Activated CD8-positive, alpha-beta memory T cell treated with anti-CD3 and anti-CD28 coated beads, Interleukin-2, amount 10 ng/mL, durations not matched to agents 7 days and 5 days (primary cell): Measurements from ENCODE around the gene PRR5L. TPM values are rescaled to one million over a fixed set of nuclear protein-coding genes. Genes with fewer than 3 reads are reported as not detected.
"Not testable (repeated sequence)": the region's sequence is repeated elsewhere in the genome, so short reads cannot be mapped to it uniquely, and the experiment has no call there.

Experiments
- ATAC-seq: fragments of 150-1000 bp; cut with Tn5 transposase; one replicate; pipeline ENCODE4 v1.10.0; 2021; ENCODE audit warnings: moderate library complexity
- CTCF ChIA-PET: fragments of 350-600 bp; sonication (Branson Sonifier 250); formaldehyde crosslinking; loops from one replicate; lab custom pipeline; 2021; ENCODE audit warnings: antibody characterized with exemption; lab: Charles Lee
- DNase-seq: peaks from one replicate; pipeline ENCODE4 v3.0.0-alpha.2; 2020
- H3K27ac Mint-ChIP-seq: one replicate; pipeline ENCODE4 v1.8.0; 2021; ENCODE audit warnings: mild to moderate bottlenecking, mixed read lengths
- H3K27me3 Mint-ChIP-seq: one replicate; pipeline ENCODE4 v1.8.0; 2021; ENCODE audit warnings: mixed read lengths
- H3K36me3 Mint-ChIP-seq: one replicate; pipeline ENCODE4 v1.8.0; 2021; ENCODE audit warnings: mild to moderate bottlenecking, mixed read lengths
- H3K4me1 Mint-ChIP-seq: one replicate; pipeline ENCODE4 v1.8.0; 2021; ENCODE audit warnings: mixed read lengths
- H3K4me3 Mint-ChIP-seq: one replicate; pipeline ENCODE4 v1.8.0; 2021; ENCODE audit warnings: mild to moderate bottlenecking, moderate library complexity, mixed read lengths
- H3K9me3 Mint-ChIP-seq: one replicate; pipeline ENCODE4 v1.8.0; 2022; ENCODE audit warnings: low read depth, mixed read lengths
- total RNA-seq, 2 experiments: library from RNA; stranded (reverse); gene quantifications; one replicate each; pipeline ENCODE4 v1.2.3, GENCODE V29; 2021

The PRR5L gene
- total RNA-seq, 2 experiments from 2014 or later, result 6.6 to 11.1 TPM

DNA sequence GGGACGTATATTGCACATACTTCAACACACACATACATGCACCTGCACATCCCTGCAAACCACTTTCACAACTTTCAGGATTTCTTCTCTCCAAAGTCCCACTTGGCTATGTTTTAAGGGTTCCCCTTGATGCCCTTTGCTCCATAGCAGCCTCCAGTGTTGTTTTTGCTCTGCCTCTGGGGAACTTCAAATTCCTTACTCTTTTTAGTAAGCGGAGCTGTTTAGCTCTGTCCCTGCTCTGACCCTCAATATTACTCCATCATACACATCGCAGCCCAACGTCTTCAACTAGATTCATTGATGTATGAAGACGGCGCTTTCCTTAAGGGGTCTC, 18.3 kb downstream of the PRR5L start:
- Mint-ChIP-seq H3K4me1 (no peaks in the 10 kb centered on the region), H3K4me3 (no peak overlapping the region), H3K9me3 (no peaks in the 10 kb centered on the region), H3K27ac (no peak overlapping the region), H3K36me3 (no peaks in the 10 kb centered on the region), H3K27me3 (peaks cover 43% of the 10 kb centered on the region)
- CTCF ChIA-PET, result no interaction called here
- ATAC-seq (no peak), DNase-seq (no peak)

DNA sequence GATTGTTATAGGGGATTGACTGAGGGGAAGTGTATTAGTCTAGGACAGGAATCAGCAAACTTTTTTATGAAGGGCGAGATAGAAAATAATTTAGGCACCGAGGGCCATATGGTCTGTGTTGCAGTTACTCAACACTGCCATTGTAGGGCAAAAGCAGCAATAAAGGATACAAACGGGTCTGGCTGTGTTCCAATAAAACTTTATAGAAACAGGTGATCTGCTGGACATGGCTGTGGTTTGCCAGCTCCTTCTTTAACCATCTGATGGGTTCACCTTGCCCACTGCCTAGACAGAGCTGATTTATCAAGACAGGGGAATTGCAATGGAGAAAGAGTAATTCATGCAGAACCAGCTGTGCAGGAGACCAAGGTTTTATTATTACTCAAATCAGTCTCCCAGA, 20.0 kb downstream of the PRR5L start:
- H3K27me3 Mint-ChIP-seq, result peaks cover 40% of the 10 kb centered on the region
- ATAC-seq (no peak), DNase-seq (no peak)
- no peaks in the 10 kb centered on the region for H3K4me1 Mint-ChIP-seq
- no peaks in the 10 kb centered on the region for H3K9me3 Mint-ChIP-seq
- no peak overlapping the region for H3K4me3 Mint-ChIP-seq
- CTCF ChIA-PET, result no interaction called here
- H3K27ac Mint-ChIP-seq, result no peak overlapping the region
- no peaks in the 10 kb centered on the region for H3K36me3 Mint-ChIP-seq

DNA sequence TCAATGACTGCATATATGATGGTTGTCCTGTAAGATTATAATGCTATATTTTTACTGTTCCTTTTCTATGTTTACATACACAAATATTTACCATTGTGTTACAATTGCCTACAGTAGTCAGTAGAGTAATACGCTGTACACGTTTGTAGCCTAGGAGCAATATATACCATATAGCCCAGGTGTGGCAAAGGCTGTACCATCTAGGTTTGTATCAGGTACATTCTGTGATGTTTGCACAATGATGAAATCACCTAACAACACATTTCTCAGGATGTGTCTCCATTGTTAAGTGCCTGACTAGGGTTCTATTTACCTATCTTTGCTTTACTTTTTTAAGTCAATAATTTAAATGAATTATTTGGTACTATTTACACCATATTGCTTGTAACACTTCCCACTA, 21.9 kb downstream of the PRR5L start:
- no peak overlapping the region for H3K4me3 Mint-ChIP-seq
- DNase-seq (no peak), ATAC-seq (no peak)
- H3K27me3 Mint-ChIP-seq, result peaks cover 37% of the 10 kb centered on the region
- no peaks in the 10 kb centered on the region for H3K9me3 Mint-ChIP-seq
- no peak overlapping the region for H3K27ac Mint-ChIP-seq
- H3K36me3 Mint-ChIP-seq, result no peaks in the 10 kb centered on the region
- H3K4me1 Mint-ChIP-seq, result no peaks in the 10 kb centered on the region
- CTCF ChIA-PET, result no interaction called here

DNA sequence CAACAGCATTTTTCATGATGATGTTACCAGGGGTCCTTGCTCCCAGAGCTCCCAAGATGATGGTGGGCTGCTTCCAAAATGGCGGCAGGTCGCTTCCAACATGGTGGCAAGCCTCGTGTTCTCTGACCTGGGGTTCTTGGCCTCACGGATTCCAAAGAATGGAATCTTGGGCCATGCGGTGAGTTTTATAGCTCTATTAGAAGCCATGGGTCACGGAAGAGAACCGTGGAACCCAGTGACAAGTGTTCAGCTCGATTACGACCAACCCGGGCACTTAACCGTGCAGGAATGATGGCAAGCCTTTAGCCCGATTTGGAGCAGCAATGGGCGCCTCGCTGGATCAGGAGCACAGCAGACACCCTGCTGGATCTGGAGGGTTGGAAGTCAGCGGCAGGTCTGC, 28.9 kb downstream of the PRR5L start:
- CTCF ChIA-PET, H3K9me3 Mint-ChIP-seq: not testable (repeated sequence)

DNA sequence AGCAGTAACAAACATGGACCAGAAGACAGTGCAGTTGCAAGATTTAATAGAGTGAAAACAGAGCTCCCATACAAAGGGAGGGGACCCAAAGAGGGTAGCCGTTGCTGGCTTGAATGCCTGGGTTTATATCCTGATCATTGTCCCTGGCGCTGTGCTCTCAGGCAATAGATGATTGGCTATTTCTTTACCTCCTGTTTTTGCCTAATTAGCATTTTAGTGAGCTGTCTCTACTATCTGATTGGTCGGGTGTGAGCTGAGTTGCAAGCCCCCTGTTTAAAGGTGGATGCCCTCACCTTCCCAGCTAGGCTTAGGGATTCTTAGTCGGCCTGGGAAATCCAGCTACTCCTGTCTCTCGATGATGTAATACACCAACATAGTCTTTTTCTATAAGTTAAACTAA, 29.3 kb downstream of the PRR5L start:
- CTCF ChIA-PET, result interaction anchor here (0.7 kb wide), 1 partner anchor 268 kb away, joined by 3 read pairs; no protein-coding TSS in a partner anchor
- peaks cover 14% of the 10 kb centered on the region for H3K27me3 Mint-ChIP-seq
- not testable (repeated sequence) for H3K9me3 Mint-ChIP-seq

More for the DNA sequence above, 28.9 kb downstream of the PRR5L start:
- H3K36me3 Mint-ChIP-seq, H3K4me3 Mint-ChIP-seq, DNase-seq, H3K4me1 Mint-ChIP-seq, ATAC-seq, H3K27ac Mint-ChIP-seq: not testable (repeated sequence)
- H3K27me3 Mint-ChIP-seq, result peaks cover 14% of the 10 kb centered on the region

DNA sequence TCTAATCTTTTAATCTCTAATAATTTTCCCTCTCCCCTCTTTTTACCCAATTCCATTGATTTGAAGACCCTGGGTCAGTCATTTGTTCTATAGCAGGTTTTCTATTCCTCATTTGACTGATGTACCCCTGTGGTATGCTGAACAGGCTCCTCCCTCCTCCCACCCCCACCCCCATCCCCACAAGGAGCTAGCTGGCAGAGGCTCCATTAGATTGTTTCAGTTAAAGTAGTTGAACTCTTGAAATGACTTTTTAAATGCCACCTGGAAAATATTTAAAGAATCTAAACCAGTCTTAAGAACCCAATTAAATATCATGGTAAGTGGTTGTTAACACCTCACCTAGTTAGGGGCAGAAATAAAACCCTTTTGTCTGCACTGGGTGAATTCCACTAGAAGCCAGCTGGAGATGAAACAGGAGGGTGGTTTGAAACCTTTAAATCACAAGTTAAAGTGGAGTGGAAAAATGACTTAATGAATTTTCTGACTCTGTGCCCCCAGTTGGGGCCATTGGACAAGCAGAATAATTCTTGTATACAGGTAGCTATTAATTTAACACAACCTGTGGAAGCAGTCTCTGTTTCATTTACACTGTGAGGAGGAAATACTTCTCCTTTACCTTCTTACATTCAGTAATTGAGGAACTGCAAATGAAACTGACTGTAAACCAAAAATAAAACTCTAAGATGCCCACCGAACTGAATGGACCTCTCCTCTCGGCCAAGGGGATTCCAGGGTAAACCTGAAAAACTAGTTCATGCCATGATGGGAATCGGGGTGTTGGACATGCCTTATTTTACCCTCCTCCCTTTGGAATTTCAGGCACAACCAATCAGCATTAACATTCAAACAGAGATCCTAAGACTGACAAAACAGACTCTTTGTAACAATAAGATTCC, 30.7 kb downstream of the PRR5L start:
- Mint-ChIP-seq H3K9me3 (no peaks in the 10 kb centered on the region), H3K27me3 (peaks cover 14% of the 10 kb centered on the region), H3K36me3 (no peaks in the 10 kb centered on the region), H3K4me3 (no peak overlapping the region), H3K27ac (no peak overlapping the region), H3K4me1 (no peaks in the 10 kb centered on the region)
- CTCF ChIA-PET, result no interaction called here
- DNase-seq (no peak), ATAC-seq (no peak)

More for the DNA sequence above, 29.3 kb downstream of the PRR5L start:
- H3K36me3 Mint-ChIP-seq, ATAC-seq, H3K4me3 Mint-ChIP-seq, H3K27ac Mint-ChIP-seq, DNase-seq, H3K4me1 Mint-ChIP-seq: not testable (repeated sequence)

DNA sequence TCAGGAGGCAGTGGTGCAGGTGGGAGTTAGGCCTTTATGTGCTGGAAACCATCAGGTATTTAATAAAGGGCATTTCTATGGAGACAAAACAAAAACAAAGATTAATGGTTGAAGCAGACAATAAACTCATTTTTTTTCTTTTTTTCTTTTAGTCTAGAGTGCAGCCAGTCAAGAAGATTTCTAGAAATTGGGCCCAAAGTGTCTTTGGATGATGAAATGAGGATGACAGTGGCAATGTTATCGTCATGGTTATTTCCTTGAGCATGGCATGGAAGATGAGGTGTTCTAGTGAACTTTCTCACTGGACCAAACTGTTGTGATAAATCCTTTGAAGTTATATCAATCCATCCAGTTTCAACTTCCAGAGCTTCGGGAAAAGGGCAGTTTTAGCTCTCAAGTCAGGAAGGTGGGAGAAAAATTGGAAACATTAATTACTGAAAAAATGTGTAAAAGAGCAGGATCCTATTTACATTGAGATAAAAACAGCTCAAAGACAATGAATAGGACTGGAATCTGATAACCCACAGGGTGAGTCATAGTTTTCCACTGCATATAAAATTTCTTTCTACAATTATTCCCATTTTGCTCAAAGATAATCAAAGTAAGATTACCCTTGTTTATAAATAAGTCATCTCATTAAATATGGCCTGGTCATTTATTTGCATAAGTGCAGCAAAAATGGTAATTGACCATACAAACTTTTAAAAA, 33.0 kb downstream of the PRR5L start:
- H3K27me3 Mint-ChIP-seq, result peaks cover 16% of the 10 kb centered on the region
- H3K9me3 Mint-ChIP-seq, result no peaks in the 10 kb centered on the region
- ATAC-seq (no peak), DNase-seq (no peak)
- H3K4me3 Mint-ChIP-seq, result no peak overlapping the region
- CTCF ChIA-PET, result no interaction called here
- H3K27ac Mint-ChIP-seq, result no peak overlapping the region
- H3K4me1 Mint-ChIP-seq, result no peaks in the 10 kb centered on the region
- no peaks in the 10 kb centered on the region for H3K36me3 Mint-ChIP-seq

DNA sequence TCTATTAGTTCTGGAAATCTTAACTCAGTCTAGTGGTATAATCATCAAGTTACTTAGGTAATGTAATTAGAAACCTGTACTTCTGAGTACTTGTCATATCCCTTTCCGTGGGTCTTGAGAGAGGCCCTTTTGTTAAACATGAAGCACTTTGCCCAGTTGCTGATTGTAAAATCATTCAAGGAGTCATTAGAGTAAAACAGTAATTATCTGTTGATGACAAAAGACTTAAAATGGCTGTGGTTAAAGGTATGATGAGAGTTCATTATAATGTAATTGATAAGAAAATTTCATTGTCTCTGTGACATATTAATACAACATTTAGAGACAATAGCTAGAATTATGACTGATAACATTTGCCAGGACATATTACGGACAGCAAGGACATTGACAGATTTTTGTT, 34.3 kb downstream of the PRR5L start:
- CTCF ChIA-PET, result no interaction called here
- no peaks in the 10 kb centered on the region for H3K9me3 Mint-ChIP-seq
- H3K4me1 Mint-ChIP-seq, result no peaks in the 10 kb centered on the region
- H3K36me3 Mint-ChIP-seq, result no peaks in the 10 kb centered on the region
- H3K4me3 Mint-ChIP-seq, result no peak overlapping the region
- DNase-seq (no peak), ATAC-seq (no peak)
- peaks cover 16% of the 10 kb centered on the region for H3K27me3 Mint-ChIP-seq
- no peak overlapping the region for H3K27ac Mint-ChIP-seq

DNA sequence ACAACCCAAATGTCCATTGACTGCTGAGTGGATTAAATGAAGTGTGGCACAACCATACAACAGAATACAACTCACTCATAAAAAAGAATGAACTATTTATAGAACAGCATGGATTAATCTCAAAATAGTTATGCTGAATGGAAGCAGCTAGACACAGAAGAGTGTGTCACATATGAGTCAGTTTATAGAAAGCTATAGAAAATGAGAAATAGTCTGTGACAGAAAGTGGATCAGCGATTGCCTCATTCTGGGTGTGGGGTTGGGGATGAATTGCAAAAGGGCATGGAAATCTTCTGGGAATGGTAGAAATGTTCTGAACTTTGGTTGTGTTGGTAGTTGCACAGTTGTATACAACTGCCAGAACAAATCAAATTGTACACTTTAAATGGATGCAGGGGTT, 37.4 kb downstream of the PRR5L start:
- Mint-ChIP-seq H3K9me3 (no peaks in the 10 kb centered on the region), H3K27ac (no peak overlapping the region), H3K36me3 (no peaks in the 10 kb centered on the region), H3K4me1 (no peaks in the 10 kb centered on the region), H3K4me3 (no peak overlapping the region), H3K27me3 (peaks cover 8% of the 10 kb centered on the region)
- no peak for ATAC-seq
- CTCF ChIA-PET, result no interaction called here
- DNase-seq, result no peak

DNA sequence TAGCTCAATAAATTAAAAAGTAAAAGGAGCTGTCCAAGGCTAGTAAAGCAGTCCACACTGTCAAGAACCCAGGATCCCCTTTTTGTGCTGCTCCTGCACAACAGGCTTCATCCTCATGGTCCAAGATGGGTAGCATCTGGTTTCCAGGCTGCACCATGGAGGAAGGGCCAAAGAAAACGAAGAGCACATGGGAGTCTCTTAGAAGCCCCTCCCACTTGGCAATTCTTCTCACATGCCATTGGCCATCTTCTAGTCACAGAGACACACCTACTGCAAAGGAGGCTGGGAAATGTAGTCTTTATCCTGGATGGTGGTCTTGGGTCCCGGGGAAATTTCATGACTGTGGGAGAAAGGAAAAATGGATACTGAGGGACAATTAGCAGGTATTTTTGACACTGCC, 37.8 kb downstream of the PRR5L start:
- no peaks in the 10 kb centered on the region for H3K9me3 Mint-ChIP-seq
- H3K4me3 Mint-ChIP-seq, result no peak overlapping the region
- no peak for ATAC-seq
- H3K4me1 Mint-ChIP-seq, result no peaks in the 10 kb centered on the region
- no peak for DNase-seq
- H3K27ac Mint-ChIP-seq, result no peak overlapping the region
- no peaks in the 10 kb centered on the region for H3K36me3 Mint-ChIP-seq
- peaks cover 7% of the 10 kb centered on the region for H3K27me3 Mint-ChIP-seq
- CTCF ChIA-PET, result no interaction called here

DNA sequence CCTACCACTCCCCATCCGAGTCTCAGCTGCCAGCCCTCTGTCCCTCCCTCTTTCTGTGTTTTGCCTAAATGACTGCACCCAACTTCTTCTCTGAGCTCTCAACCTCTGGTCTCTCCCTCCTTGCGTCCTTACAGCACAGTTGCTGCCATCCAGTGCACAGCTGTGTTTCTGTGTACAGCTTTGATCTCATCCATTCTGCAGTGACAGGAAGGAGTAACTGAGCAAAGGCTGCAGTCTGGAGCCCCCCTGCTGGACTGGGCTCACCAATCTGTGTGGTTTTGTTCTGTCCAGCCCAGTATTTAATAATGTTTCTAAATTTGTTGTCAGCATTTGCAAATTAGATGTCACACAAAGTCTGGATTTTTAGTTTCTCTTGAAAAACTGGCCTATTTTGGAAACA, 43.8 kb downstream of the PRR5L start:
- no peak overlapping the region for H3K27ac Mint-ChIP-seq
- H3K36me3 Mint-ChIP-seq, result no peaks in the 10 kb centered on the region
- CTCF ChIA-PET, result interaction anchor here (1.1 to 1.2 kb wide), 2 partner anchors 10 to 47 kb away, joined by 3 to 4 read pairs; no protein-coding TSS in a partner anchor
- peaks cover 34% of the 10 kb centered on the region for H3K27me3 Mint-ChIP-seq
- ATAC-seq (no peak), DNase-seq (no peak)
- H3K4me3 Mint-ChIP-seq, result no peak overlapping the region
- no peaks in the 10 kb centered on the region for H3K9me3 Mint-ChIP-seq
- no peaks in the 10 kb centered on the region for H3K4me1 Mint-ChIP-seq

DNA sequence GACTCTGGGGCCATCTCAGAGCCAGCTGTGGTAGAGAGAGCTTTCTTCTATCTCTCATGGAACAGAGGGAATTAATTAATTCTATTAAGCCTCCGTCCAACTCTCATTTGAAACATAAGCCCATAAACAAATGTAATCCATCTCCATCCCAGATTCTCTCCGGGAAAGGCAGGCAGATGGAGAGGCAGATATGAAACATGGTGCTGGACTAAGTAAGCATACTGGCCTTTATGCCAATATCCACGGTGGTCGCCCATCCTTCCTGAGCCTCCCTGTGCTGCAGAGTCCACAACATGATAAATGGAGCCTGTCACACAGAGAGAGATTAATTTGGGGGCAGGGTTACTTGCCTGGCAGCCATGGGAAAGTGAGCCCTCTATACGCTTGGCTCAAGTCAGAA, 44.8 kb downstream of the PRR5L start:
- Mint-ChIP-seq H3K27me3 (peaks cover 36% of the 10 kb centered on the region), H3K4me3 (no peak overlapping the region), H3K36me3 (no peaks in the 10 kb centered on the region), H3K9me3 (no peaks in the 10 kb centered on the region), H3K27ac (no peak overlapping the region), H3K4me1 (no peaks in the 10 kb centered on the region)
- ATAC-seq (no peak), DNase-seq (no peak)
- CTCF ChIA-PET, result interaction anchor here (1.2 kb wide), 1 partner anchor 9 kb away, joined by 3 read pairs; no protein-coding TSS in a partner anchor

DNA sequence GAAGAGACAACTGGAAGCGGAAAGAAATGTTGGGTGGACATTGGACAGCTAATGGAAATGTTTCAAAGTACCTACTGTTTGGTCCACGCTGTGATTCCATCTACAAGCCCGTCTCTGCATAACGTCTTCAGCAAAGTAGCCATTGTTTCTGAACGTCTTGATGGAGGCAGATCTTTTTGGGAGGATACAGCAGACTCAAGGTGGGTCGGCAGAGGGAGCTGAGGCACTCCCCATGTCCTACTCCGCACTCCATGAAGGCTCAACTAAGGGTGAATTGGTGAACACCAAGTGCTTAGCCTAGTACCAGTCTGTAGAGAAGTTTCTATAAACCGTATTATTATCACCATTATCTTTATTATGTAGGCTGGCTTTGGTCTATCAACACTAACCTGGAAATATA, 45.8 kb downstream of the PRR5L start:
- Mint-ChIP-seq H3K27ac (no peak overlapping the region), H3K9me3 (no peaks in the 10 kb centered on the region), H3K36me3 (no peaks in the 10 kb centered on the region), H3K4me3 (no peak overlapping the region), H3K27me3 (peaks cover 38% of the 10 kb centered on the region), H3K4me1 (no peaks in the 10 kb centered on the region)
- CTCF ChIA-PET, result no interaction called here
- ATAC-seq (no peak), DNase-seq (no peak)

DNA sequence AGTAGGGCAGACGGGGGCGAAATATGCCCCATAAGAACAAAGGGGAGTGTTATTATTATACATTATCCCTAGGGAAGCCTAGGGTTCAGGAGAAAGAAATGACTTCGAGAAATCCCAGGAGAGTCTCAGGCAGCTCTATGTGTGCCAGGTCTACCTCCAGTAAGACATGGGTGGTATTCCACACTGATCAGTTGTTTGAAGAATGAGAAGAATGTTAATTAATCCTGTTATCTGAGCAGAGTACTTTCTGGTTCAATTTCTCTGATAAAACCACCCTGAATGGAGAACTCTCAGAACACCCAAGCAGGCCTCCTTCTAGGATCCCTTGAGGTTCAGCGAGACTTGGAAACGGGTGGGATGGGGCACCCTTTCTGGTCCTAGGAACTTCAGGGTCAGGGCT, 46.2 kb downstream of the PRR5L start:
- H3K36me3 Mint-ChIP-seq, result no peaks in the 10 kb centered on the region
- H3K4me1 Mint-ChIP-seq, result no peaks in the 10 kb centered on the region
- no peak overlapping the region for H3K4me3 Mint-ChIP-seq
- no peak overlapping the region for H3K27ac Mint-ChIP-seq
- no peaks in the 10 kb centered on the region for H3K9me3 Mint-ChIP-seq
- CTCF ChIA-PET, result no interaction called here
- no peak for ATAC-seq
- H3K27me3 Mint-ChIP-seq, result peaks cover 38% of the 10 kb centered on the region
- DNase-seq, result no peak
